Cardiac septum (tissue), 1 donor: ENCODE measurements around the gene FAM177A1. TPM values are rescaled to one million over a fixed set of nuclear protein-coding genes. Genes with fewer than 3 reads are reported as not detected.

Source experiments
- DNase-seq: peaks from one replicate; pipeline ENCODE4 v3.0.0-alpha.2; 2020; ENCODE audit warnings: low spot score
- intact Hi-C: fragments of 100-400 bp; cut with DNase I; formaldehyde crosslinking; loops from one replicate; pipeline ENCODE4 v1.14.0; 2022
- total RNA-seq: library from RNA; stranded (reverse); fragmentation: NEBNext Ultra II Directional; extraction: Animal tissue kit (Norgen Biotek cat#: 25700); gene quantifications from one replicate; pipeline ENCODE4 v1.2.1, GENCODE V29; 2021
- donor health status: DM: no; HTN: no; CAD: no.

The FAM177A1 gene
- total RNA-seq, 1 donor from 2014 or later = 156 TPM

DNA sequence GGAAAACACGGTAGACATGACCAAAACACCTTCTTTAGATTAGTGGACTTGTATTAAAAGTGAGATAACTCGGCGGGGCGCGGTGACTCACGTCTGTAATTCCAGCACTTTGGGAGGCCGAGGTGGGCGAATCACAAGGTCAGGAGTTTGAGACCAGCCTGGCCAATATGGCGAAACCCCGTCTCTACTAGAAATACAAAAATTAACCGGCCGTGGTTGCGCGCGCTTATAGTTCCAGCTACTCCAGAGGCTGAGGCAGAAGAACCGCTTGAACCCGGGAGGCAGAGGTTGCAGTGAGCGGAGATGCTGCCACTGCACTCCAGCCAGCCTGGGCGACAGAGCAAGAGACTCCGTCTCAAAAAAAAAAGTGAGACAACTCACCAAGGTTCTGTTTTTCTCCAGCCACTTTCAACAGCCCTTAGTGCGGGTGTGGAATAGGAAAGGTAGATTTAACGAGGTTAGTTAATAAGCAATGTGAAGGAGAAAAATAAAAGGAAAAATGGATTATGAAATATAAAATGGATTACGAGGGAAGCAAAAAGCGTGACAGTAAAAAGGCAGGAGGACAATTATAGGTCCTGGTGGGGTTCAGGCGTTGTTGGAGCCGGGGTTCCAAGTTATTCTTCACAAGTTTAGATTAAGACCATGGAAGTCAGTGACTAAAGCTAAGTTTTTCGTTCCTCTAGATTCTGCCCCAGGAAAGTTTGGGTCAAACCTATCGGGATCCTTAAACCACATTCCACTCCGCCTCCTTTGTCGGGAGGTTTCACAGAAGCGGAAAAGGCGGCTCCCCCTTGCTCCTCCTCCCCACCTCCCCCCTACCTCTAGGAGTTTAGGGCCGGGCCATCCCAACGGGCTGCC lies 75.2 kb downstream of the FAM177A1 start:
- intact Hi-C loops = loop anchor here (5.0 kb wide), 2 partner anchors 59 to 74 kb away; partner anchors contain the start of gene FAM177A1
- no peak for DNase-seq

DNA sequence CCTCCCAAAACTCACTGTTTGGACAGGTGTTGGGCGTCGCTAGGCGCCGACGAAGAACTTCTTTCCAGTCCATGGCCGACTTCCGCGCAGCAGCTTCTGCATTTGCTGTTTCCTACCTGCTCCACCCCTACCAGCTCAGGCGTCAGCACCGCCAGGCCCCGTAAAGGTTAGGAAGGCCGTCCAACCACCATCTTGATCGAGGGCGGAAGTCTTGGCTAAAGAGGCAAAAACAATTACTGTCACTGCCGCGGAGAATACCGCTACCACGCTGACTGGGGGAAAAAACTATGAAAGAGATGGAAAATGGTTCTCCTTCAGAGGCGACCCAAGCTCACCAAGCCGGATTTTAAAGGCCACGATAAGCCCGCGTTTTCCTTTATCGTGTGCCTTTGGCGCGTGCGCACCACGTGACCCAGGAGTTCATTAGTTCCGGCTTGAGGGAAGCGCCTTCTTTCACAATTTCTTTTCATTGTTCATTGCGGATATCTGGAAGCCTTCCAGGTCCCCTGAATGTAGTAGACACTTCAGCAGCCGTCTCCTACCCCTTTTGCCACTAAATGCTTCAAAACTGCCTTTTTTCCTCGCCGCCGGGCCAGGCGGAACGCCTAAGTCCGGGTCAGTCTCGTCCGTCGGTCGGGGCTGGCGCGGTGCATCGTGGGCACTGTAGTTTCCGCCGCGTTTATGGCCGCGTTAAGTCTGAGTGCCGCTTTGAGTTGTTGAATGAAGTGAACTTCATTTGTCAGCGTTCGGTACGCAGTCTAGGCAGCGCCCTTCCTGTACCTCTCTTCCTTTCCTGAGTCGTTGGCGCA lies 76.0 kb downstream of the FAM177A1 start, which contains the start of the genes PPP2R3C and PRORP:
Gene PPP2R3C (minus strand): TSS at position 104 of the 809 bp plus-strand sequence. CDS start 31 bp downstream, at position 73.
Gene PRORP (plus strand): TSS at position 666 of the 809 bp plus-strand sequence. CDS start 694 bp downstream, outside the sequence.
- intact Hi-C loops = loop anchor here (1.0 to 5.0 kb wide), 4 partner anchors 60 to 282 kb away; partner anchors contain the start of genes FAM177A1, NFKBIA and SRP54
- peak; percentile 96 for DNase-seq

- intact Hi-C loops = loop anchor here (1.0 to 5.0 kb wide), 4 partner anchors 61 to 281 kb away; partner anchors contain the start of genes FAM177A1, NFKBIA and SRP54
These were observed 76.8 kb downstream of the FAM177A1 start for GRCh38 chr14:35122696-35123387.

GRCh38 chr14:35123388-35123703 lies 77.3 kb downstream of the FAM177A1 start:
- DNase-seq = no peak
- intact Hi-C loops = loop anchor here (2.0 to 5.0 kb wide), 3 partner anchors 61 to 141 kb away; partner anchors contain the start of genes FAM177A1 and SRP54

More at GRCh38 chr14:35122696-35123387, 76.8 kb downstream of the FAM177A1 start:
- no peak for DNase-seq

DNA sequence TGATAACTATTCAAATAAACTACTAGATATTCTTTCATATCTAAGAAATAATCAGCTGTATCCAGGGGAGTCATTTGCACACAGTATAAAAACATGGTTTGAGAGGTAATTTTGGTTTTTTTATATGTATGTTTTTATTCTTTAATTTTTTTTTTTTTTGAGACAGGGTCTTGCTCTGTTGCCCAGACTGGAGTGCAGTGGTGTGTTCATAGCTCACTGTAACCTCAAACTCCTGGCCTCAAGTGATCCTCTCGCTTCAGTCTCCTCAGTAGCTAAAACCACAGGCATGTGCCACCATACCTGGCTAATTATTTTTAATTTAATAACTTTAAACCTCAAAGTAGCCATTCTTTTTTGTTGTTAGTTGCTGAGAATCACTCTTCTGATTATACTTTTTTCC lies 78.1 kb downstream of the FAM177A1 start:
- no peak for DNase-seq
- intact Hi-C loops = loop anchor here (5.0 kb wide), 2 partner anchors 62 to 77 kb away; partner anchors contain the start of gene FAM177A1

Other genes starting within 250 kb of the FAM177A1 start
- 8.4 TPM for gene BAZ1A, start 170.9 kb upstream of the FAM177A1 start, total RNA-seq
- gene SRP54, start 63.3 kb upstream of the FAM177A1 start, total RNA-seq = 33.9 TPM
- gene PPP2R3C, start 75.7 kb downstream of the FAM177A1 start, total RNA-seq = 26.1 TPM
- 19.6 TPM for gene PRORP, start 76.3 kb downstream of the FAM177A1 start, total RNA-seq
- 125 TPM for gene PSMA6, start 246.1 kb downstream of the FAM177A1 start, total RNA-seq